Measurements from ENCODE around the gene USP13.

GRCh38 chr3:179651687-179652446 is 973 bp upstream of the USP13 start:
- TF ChIP-seq CTCF (IDR thresholded peaks at IDR 0.05) (no peak), POLR2A (IDR thresholded peaks at IDR 0.05) (no peak)

All from right lobe of liver (tissue), 4 donors.